Right atrium auricular region (tissue), 2 donors: ENCODE results near the gene LRRC3. TPM values are rescaled to one million over a fixed set of nuclear protein-coding genes. Genes with fewer than 3 reads are reported as not detected.
"Not testable (repeated sequence)": the region's sequence is repeated elsewhere in the genome, so short reads cannot be mapped to it uniquely, and the experiment has no call there.

Experiments
- DNase-seq: peaks from one replicate; pipeline ENCODE4 v3.0.0-alpha.2; 2019; ENCODE audit warnings: low spot score
- H3K27ac ChIP-seq, 2 donors: fragments of 200-600 bp; sonication (generic); 1 replicate in 1 of 2; 2 replicates in 1 of 2; pipeline ENCODE4 v1.5.1; 2016 to 2019
- H3K27me3 ChIP-seq, 2 donors: fragments of 200-600 bp; sonication (generic); one replicate each; pipeline versions ENCODE4 v1.5.1 to v1.6.0; 2017 to 2019
- H3K36me3 ChIP-seq: fragments of 200-600 bp; sonication (generic); one replicate; pipeline ENCODE4 v1.5.1; 2016
- H3K4me1 ChIP-seq, 2 donors: fragments of 200-600 bp; sonication (generic); one replicate each; pipeline versions ENCODE4 v1.5.1 to v1.6.0; 2017 to 2019
- H3K4me3 ChIP-seq, 2 donors: fragments of 200-600 bp; sonication (generic); 1 replicate in 1 of 2; 2 replicates in 1 of 2; pipeline ENCODE4 v1.5.1; 2017 to 2019; ENCODE audit warnings: mild to moderate bottlenecking in 1 of 2, moderate library complexity in 1 of 2
- H3K9me3 ChIP-seq, 2 donors: fragments of 200-600 bp; sonication (generic); one replicate each; pipeline ENCODE4 v1.5.1; 2019
- total RNA-seq, 2 donors: library from RNA; depleted of rRNA; stranded (reverse); fragments of >200 nt; gene quantifications; one replicate each; pipeline ENCODE4 v1.1.0, GENCODE V29; 2016
- TF ChIP-seq, protein P1 (sequence below), 2 donors: fragments of 200-600 bp; sonication (generic); IDR thresholded peaks; one replicate each; pipeline ENCODE4 v1.5.1; 2019; ENCODE audit warnings: antibody characterized with exemption in 2 of 2

The LRRC3 gene
- total RNA-seq, 2 donors from 2014 or later, result 1.1 to 1.7 TPM

DNA sequence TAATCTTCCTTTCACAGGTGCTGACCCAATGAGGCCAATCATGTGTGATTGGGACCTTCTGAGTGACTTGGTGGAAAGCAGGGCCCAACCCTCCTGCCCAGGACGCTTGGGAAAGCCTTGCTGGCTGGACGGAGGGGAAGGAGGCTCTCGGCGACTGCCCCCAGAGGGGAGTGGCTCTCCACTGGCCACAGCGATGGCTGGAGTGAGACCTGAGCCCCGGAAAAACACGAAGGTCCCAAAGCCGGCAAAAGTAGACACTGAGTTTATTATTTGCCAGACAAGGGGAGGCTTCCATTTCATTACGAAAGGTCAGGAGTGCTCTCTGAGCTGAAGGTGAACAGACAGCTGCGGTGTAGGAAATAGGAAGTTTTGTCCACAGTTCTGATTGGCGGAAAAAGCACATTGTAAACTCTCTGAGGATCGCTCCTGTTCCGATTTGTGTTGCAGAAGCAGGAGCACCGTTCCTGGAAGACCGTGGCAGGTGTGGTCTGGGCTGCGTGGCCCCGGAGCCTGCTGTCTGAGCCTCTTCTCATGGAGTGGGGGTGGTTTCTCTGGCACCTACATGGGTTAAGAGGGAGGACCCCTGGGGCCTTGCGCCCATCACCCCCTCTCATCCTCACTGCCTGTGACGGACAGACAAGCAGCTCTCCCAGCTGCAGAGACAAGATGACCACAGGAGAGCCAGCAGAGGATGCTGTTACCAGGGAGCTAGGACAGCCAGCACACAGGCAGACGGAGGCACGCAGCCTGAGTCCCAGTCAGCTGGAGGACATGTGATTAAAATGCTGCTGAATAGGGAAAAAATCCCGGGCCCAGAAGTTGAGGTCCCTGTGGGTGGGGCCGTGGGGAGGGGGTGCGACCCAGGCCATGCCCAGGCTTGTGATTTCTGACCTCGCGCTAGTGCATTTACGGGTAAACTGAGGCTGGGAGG, 43.2 kb downstream of the LRRC3 start:
- peaks cover 0 to 16% of the 10 kb centered on the region in 2 donors for H3K4me1 ChIP-seq
- TF ChIP-seq, protein P1, sequence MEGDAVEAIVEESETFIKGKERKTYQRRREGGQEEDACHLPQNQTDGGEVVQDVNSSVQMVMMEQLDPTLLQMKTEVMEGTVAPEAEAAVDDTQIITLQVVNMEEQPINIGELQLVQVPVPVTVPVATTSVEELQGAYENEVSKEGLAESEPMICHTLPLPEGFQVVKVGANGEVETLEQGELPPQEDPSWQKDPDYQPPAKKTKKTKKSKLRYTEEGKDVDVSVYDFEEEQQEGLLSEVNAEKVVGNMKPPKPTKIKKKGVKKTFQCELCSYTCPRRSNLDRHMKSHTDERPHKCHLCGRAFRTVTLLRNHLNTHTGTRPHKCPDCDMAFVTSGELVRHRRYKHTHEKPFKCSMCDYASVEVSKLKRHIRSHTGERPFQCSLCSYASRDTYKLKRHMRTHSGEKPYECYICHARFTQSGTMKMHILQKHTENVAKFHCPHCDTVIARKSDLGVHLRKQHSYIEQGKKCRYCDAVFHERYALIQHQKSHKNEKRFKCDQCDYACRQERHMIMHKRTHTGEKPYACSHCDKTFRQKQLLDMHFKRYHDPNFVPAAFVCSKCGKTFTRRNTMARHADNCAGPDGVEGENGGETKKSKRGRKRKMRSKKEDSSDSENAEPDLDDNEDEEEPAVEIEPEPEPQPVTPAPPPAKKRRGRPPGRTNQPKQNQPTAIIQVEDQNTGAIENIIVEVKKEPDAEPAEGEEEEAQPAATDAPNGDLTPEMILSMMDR (IDR thresholded peaks at IDR 0.05), result no peak
- H3K4me3 ChIP-seq, result no peak overlapping the region
- DNase-seq, result no peak
- H3K27me3 ChIP-seq, result no peaks in the 10 kb centered on the region
- no peak overlapping the region for H3K27ac ChIP-seq
- no peaks in the 10 kb centered on the region for H3K36me3 ChIP-seq
- peaks cover 0 to 2% of the 10 kb centered on the region in 2 donors for H3K9me3 ChIP-seq

DNA sequence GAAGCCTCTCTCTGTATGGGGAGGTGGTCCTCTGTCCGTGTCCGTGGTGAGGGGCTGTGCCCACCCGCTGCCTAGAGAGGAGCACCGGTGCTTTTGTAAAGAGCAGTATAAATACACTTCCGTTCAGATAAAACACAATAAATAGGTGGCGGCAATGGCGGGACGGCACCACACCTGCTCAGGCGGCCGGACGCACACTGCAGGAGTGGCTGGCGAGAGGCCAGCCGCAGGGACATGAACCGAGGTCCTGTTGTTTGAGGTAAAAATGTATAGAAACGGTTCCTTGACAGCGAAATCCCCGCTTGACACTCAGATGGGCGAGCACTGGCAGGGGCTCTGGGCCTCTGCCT, 43.9 kb downstream of the LRRC3 start:
- Histone ChIP-seq H3K27ac (no peak overlapping the region), H3K4me1 (peaks cover 0 to 16% of the 10 kb centered on the region in 2 donors), H3K4me3 (no peak overlapping the region), H3K36me3 (no peaks in the 10 kb centered on the region), H3K27me3 (no peaks in the 10 kb centered on the region), H3K9me3 (no peaks in the 10 kb centered on the region)
- no peak for DNase-seq
- TF ChIP-seq, protein P1 (IDR thresholded peaks at IDR 0.05), result no peak

DNA sequence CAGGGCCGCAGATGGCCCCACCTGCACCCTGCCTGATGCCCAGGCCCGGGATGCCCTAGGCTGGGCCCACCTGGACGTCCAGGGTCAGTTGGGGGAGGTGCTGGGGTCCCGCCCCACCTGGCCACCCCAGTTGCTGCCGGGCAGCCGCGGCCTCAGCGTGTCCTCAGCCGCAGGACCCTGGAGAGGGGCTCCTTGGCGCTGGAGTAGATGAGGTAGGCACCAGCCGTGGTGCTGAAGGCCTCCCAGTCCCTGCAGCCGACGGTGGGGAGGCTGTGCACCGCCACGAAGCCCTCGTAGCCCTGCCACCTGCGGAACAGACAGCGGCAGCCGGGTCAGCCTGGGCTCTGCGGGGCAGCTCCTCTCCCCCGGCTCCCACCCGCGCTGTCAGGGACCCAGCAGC, 44.3 kb downstream of the LRRC3 start:
- Histone ChIP-seq H3K36me3 (no peaks in the 10 kb centered on the region), H3K9me3 (no peaks in the 10 kb centered on the region), H3K27ac (no peak overlapping the region), H3K4me1 (peaks cover 0 to 16% of the 10 kb centered on the region in 2 donors), H3K27me3 (no peaks in the 10 kb centered on the region), H3K4me3 (no peak overlapping the region)
- TF ChIP-seq, protein P1 (IDR thresholded peaks at IDR 0.05), result no peak
- DNase-seq, result no peak

DNA sequence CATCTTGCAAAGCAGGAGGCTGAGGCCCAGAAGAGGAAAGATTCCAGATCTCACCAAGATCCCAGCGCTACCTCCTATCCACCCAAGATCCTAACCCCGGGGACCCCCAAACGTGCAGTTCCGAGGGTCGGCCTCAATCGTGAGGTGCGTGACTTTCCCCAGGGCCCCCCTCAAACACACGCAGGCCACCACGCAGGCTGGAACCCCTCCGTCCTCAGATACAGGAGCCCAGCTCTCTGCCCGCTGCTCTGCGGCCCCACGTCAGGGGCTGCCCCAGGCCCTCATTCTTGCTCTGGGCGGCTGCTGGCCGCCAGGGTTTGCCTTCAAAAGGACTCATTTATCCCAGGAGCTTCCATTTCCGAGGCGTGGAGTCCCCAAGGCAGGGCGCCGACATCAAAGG, 44.8 kb downstream of the LRRC3 start:
- Histone ChIP-seq H3K9me3 (no peaks in the 10 kb centered on the region), H3K27me3 (no peaks in the 10 kb centered on the region), H3K27ac (no peak overlapping the region), H3K36me3 (no peaks in the 10 kb centered on the region), H3K4me3 (no peak overlapping the region), H3K4me1 (peaks cover 0 to 16% of the 10 kb centered on the region in 2 donors)
- TF ChIP-seq, protein P1 (IDR thresholded peaks at IDR 0.05), result no peak
- DNase-seq, result no peak

DNA sequence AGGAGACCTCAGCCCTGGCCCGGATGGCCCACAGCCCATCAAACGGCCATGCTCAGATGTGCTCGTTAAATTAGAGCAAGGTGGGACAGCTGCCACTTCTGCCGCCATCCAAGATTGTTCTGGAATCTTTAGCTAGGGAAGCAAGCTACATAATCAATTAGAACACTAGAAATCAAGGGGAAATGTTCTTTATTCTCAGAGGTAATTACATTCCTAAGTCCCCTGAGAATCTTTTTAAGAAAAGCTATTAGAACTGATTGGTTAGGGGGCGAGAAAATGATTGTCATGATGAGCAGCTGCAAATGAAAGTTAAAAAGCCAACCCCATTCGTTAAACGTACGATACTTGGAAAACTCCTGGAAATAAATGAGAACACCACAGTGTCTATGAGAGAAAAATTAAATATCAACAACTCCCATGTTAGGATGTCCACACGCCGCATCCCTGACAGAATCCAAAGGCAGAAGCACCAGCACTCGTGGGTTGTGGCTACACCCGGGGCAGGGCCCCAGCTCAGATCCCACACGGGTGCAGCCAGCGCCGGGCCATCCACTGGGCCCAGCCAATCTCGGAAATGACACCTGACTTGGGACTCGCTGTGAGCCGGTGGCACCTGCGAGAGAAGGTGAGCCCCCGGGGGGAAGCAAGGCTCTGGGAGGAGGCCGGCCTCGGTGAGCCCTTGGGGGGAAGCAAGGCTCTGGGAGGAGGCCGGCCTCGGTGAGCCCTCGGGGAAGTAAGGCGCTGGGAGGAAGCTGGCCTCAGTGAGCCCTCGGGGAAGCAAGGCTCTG, 47.1 kb downstream of the LRRC3 start:
- no peak overlapping the region for H3K27ac ChIP-seq
- no peak overlapping the region for H3K4me3 ChIP-seq
- TF ChIP-seq, protein P1 (IDR thresholded peaks at IDR 0.05), result no peak
- H3K9me3 ChIP-seq, result no peaks in the 10 kb centered on the region
- H3K27me3 ChIP-seq, result no peaks in the 10 kb centered on the region
- no peaks in the 10 kb centered on the region for H3K36me3 ChIP-seq
- H3K4me1 ChIP-seq, result peaks cover 0 to under 1% of the 10 kb centered on the region in 2 donors
- no peak for DNase-seq

DNA sequence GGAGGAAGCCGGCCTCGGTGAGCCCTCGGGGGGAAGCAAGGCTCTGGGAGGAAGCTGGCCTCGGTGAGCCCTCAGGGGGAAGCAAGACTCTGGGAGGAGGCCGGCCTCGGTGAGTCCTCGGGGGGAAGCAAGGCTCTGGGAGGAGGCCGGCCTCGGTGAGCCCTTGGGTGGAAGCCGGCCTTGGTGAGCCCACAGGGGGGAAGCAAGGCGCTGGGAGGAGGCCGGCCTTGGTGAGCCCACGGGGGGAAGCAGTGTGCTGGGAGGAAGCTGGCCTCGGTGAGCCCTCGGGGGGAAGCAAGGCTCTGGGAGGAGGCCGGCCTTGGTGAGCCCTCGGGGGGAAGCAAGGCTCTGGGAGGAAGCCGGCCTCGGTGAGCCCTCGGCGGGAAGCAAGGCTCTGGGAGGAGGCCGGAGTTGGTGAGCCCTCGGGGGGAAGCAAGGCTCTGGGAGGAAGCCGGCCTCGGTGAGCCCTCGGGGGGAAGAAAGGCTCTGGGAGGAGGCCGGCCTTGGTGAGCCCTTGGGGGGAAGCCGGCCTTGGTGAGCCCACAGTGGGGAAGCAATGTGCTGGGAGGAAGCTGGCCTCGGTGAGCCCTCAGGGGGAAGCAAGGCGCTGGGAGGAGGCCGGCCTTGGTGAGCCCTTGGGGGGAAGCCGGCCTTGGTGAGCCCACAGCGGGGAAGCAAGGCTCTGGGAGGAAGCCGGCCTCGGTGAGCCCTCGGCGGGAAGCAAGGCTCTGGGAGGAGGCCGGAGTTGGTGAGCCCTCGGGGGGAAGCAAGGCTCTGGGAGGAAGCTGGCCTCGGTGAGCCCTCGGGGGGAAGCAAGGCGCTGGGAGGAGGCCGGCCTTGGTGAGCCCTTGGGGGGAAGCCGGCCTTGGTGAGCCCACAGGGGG, 47.9 kb downstream of the LRRC3 start:
- not testable (repeated sequence) for H3K36me3 ChIP-seq, H3K4me3 ChIP-seq, DNase-seq, H3K9me3 ChIP-seq, H3K4me1 ChIP-seq, H3K27ac ChIP-seq, H3K27me3 ChIP-seq
